Activated T-helper 1 cell treated with anti-CD3 and anti-CD28 coated beads, Interleukin-12 subunit alpha, Interleukin-12 subunit beta, Interleukin-2, Interleukin-4 antibody, amounts not matched to agents 30 ng/mL and 10 ng/mL and 1 ng/mL, durations not matched to agents 14 hours and 24 hours and 36 hours (primary cell): ENCODE data around the gene C1orf167. TPM values are rescaled to one million over a fixed set of nuclear protein-coding genes. Genes with fewer than 3 reads are reported as not detected.

ENCODE experiments used
- DNase-seq: peaks from one replicate; pipeline ENCODE4 v3.0.0; 2021; ENCODE audit warnings: low spot score
- H3K27ac Mint-ChIP-seq: one replicate; pipeline ENCODE4 v1.8.0; 2021; ENCODE audit warnings: mild to moderate bottlenecking, mixed read lengths
- H3K27me3 Mint-ChIP-seq: one replicate; pipeline ENCODE4 v1.8.0; 2022; ENCODE audit warnings: mild to moderate bottlenecking, moderate library complexity, mixed read lengths; ENCODE audit not compliant: insufficient read depth
- H3K36me3 Mint-ChIP-seq: one replicate; pipeline ENCODE4 v1.8.0; 2021; ENCODE audit warnings: low read depth, mixed read lengths
- H3K4me1 Mint-ChIP-seq: one replicate; pipeline ENCODE4 v1.8.0; 2021; ENCODE audit warnings: low read depth, mixed read lengths
- H3K4me3 Mint-ChIP-seq: one replicate; pipeline ENCODE4 v1.8.0; 2021; ENCODE audit warnings: mild to moderate bottlenecking, moderate library complexity, mixed read lengths
- H3K9me3 Mint-ChIP-seq: one replicate; pipeline ENCODE4 v1.8.0; 2021; ENCODE audit warnings: mixed read lengths
- intact Hi-C: fragments of 100-400 bp; cut with micrococcal nuclease; formaldehyde crosslinking; loops from one replicate; pipeline ENCODE4 v1.15.1; 2024
- total RNA-seq: library from RNA; stranded (reverse); gene quantifications from 2 replicates; pipeline ENCODE4 v1.2.3, GENCODE V29; 2022

C1orf167 gene
- total RNA-seq, 1 donor from 2014 or later, result not detected

DNA sequence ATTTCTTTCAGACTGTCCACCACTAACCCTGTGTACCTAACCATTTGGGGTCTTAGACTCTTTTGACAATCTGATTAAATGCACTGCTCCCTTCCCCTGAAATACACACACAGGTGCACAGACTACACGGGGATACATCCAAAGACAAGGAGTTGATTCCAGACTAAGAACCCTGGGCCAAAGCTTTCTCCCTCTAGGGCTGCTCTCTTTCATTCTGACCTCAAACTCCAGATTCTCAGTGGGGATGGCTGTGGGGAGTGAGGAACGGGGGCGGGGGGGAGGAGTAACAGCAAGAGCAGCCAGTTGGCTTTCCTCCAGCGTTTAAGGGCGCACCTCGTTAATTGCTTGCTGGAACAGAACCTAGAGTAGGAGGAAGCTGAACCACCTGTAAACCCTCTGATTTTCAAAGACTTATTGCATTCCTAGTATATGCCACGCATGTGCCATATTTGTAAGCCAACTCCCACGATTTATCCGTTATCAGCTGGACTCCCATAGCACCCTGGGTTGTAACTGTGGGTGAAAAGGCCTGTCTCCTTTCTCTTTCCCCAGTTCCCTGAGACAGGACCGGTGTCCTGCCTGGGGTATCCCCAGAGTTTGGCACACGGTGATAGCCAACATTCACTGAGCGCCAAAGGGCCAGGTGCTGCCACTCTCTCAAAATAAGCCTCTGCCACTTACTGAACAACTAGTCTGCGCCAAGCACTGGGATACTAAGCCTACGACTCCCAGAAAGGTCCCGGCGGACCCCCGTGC is 42.9 kb downstream of the C1orf167 start:
- peaks cover 66% of the 10 kb centered on the region for H3K4me1 Mint-ChIP-seq

DNA sequence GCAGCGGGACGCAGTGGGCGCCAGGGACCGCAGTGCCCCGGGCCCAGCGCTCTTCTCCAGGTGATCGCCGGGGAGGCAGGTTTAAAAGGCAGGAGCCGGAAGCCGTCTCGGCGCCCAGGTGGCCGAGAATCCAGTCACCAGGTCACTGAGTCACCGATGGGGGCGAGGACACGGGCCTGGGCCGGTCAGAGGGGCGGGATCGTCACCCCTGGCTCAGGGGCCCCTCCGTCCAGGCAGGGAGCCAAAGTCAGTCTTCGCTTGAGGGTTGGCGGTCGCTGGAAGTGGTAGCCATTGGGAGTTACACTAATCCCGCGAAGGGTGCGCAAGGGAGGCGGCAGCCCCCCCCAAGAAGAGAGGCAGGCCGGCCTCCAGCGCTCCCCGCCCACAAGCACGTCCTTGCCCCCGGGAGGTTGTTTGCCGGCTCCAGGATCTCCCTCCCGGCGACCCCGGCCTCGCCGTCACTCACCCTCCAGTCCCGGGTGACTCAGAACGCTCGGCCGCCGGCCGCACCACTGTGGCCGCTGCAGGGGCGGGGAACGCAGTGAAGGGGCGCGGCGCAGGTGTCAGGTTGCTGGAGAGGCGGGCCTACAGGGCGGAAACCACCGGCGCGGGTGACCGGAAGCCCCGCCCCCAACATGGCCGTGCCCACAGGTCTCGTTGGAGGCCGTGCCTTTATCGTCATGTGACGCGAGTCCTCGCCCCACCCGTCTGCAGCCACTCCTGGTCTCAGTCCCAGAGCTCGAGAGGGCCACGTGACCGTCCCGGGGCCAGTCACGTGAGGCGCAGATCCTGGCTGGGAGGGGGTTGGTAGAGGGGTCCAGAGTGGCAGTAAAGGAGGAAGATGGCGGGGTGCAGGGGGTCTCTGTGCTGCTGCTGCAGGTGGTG is 43.7 kb downstream of the C1orf167 start, which contains the start of the genes CLCN6 and MTHFR:
Gene CLCN6, plus strand, starts transcription at position 770 of the 885 bp plus-strand sequence. Its CDS starts 72 bp downstream, at position 842.
Gene MTHFR, minus strand, starts transcription at position 543 of the 885 bp plus-strand sequence. CDS start 2,848 bp downstream, outside the sequence.
- intact Hi-C loops, result loop anchor here (1.0 to 10.0 kb wide), 13 partner anchors 20 to 812 kb away; partner anchors contain the start of genes AGTRAP, C1orf167, DHRS3 and FBXO2
- H3K27me3 Mint-ChIP-seq, result peaks cover 2% of the 10 kb centered on the region
- H3K27ac Mint-ChIP-seq, result peak within 1 kb of the TSS; percentile 98
- DNase-seq, result peak; percentile 99
- no peaks in the 10 kb centered on the region for H3K9me3 Mint-ChIP-seq
- peaks cover 20% of the 10 kb centered on the region for H3K36me3 Mint-ChIP-seq
- H3K4me3 Mint-ChIP-seq, result peak within 1 kb of the TSS; percentile 99
- H3K4me1 Mint-ChIP-seq, result peaks cover 66% of the 10 kb centered on the region

More for the DNA sequence above, 42.9 kb downstream of the C1orf167 start:
- H3K4me3 Mint-ChIP-seq, result peak overlapping the region; percentile 99
- no peaks in the 10 kb centered on the region for H3K9me3 Mint-ChIP-seq
- intact Hi-C loops, result loop anchor here (1.0 to 10.0 kb wide), 8 partner anchors 20 to 812 kb away; partner anchors contain the start of genes DHRS3, FBXO2, FBXO44 and KIAA2013
- no peak for DNase-seq
- H3K27ac Mint-ChIP-seq, result peak overlapping the region; percentile 72
- H3K36me3 Mint-ChIP-seq, result peaks cover 28% of the 10 kb centered on the region
- H3K27me3 Mint-ChIP-seq, result peaks cover 2% of the 10 kb centered on the region

DNA sequence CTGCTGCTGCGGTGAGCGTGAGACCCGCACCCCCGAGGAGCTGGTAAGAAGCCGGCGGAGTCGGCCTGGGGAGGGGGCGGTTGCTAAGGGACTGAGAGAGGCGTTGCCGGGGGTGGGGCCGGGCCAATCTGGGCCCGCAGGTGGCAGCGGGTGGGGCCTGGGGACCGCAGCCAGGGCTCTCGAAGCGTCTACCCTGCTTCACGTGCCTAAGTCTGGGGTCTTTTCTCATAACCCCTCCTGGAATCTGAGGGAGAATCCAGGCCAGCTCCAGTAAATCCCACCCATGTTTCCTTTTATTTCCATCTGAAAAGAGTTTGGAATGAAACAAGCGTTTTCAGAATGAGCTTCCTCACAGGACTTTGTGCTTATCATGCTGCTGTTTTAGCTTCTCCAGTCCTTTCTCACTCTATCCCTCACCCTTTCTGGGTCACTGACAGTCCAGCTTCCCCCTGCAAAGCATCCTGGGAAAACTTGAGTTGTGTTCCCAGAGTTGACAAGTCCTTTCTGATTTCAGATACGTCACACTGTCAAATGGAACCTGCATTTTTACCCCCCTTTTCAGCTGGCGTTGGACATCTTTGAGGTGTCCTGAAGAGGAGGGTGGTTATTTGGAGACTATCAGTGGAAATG is 44.4 kb downstream of the C1orf167 start:
- no peaks in the 10 kb centered on the region for H3K9me3 Mint-ChIP-seq
- peak overlapping the region; percentile 99 for H3K4me3 Mint-ChIP-seq
- H3K36me3 Mint-ChIP-seq, result peaks cover 18% of the 10 kb centered on the region
- H3K4me1 Mint-ChIP-seq, result peaks cover 66% of the 10 kb centered on the region
- peak; percentile 5 for DNase-seq
- H3K27ac Mint-ChIP-seq, result peak overlapping the region; percentile 98
- H3K27me3 Mint-ChIP-seq, result peaks cover 2% of the 10 kb centered on the region
- intact Hi-C loops, result loop anchor here (1.0 to 10.0 kb wide), 10 partner anchors 44 to 811 kb away; partner anchors contain the start of genes AGTRAP, C1orf167, DHRS3 and FBXO2

DNA sequence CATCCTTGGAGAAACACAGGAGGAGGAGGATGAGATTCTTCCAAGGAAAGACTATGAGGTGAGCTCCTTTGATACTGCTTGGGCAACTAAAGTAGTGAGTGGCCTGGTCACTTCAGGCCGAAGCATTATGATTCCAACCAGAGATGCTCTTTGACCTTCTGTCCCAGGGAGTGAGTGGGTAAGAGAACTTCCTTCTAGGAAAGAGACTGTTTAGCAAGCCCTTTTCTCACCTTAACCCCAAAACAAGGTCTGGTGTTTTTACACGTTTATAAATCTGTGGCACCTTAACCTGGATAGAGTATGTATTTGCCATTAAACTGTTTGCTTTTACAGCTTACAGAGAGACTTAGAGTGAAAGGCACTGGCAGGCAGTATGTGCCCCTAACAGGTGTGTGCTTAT is 45.1 kb downstream of the C1orf167 start:
- no peak for DNase-seq
- peaks cover 2% of the 10 kb centered on the region for H3K27me3 Mint-ChIP-seq
- peaks cover 62% of the 10 kb centered on the region for H3K4me1 Mint-ChIP-seq
- peak overlapping the region; percentile 99 for H3K4me3 Mint-ChIP-seq
- H3K36me3 Mint-ChIP-seq, result peaks cover 22% of the 10 kb centered on the region
- intact Hi-C loops, result loop anchor here (2.0 to 10.0 kb wide), 6 partner anchors 155 to 810 kb away; partner anchors contain the start of genes DHRS3, FBXO2, FBXO44 and MTOR
- no peak overlapping the region for H3K27ac Mint-ChIP-seq
- H3K9me3 Mint-ChIP-seq, result no peaks in the 10 kb centered on the region

DNA sequence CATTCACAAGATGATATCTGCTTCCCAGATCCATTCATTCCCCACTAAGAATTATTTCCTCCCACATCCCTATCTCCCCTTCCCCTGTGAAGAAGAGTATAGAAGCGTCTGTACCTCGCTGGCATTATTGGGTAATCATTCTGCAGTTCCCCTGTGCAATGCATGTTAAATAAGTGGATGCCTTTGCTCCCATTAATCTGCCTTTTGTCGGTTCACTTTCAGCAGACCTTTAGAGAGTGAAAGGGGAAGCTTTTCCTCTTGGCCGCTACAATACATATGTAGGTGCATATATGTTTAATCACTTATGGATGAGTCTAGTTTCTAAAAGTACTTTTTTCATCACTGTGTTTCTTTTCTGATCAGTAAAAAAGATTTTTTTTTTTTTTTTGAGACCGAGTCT is 51.0 kb downstream of the C1orf167 start:
- peaks cover 28% of the 10 kb centered on the region for H3K36me3 Mint-ChIP-seq
- no peaks in the 10 kb centered on the region for H3K27me3 Mint-ChIP-seq
- H3K9me3 Mint-ChIP-seq, result no peaks in the 10 kb centered on the region
- DNase-seq, result no peak
- no peak overlapping the region for H3K4me3 Mint-ChIP-seq
- H3K27ac Mint-ChIP-seq, result no peak overlapping the region
- intact Hi-C loops, result no loop called here
- H3K4me1 Mint-ChIP-seq, result peaks cover 12% of the 10 kb centered on the region

GRCh38 chr1:11817192-11817591 is 55.2 kb downstream of the C1orf167 start:
- Mint-ChIP-seq H3K36me3 (peaks cover 26% of the 10 kb centered on the region), H3K9me3 (no peaks in the 10 kb centered on the region), H3K27ac (no peak overlapping the region), H3K27me3 (no peaks in the 10 kb centered on the region), H3K4me1 (no peaks in the 10 kb centered on the region), H3K4me3 (no peak overlapping the region)
- DNase-seq, result no peak
- intact Hi-C loops, result no loop called here

GRCh38 chr1:11822091-11822490 is 60.1 kb downstream of the C1orf167 start:
- Mint-ChIP-seq H3K4me3 (no peak overlapping the region), H3K27me3 (no peaks in the 10 kb centered on the region), H3K9me3 (no peaks in the 10 kb centered on the region), H3K4me1 (no peaks in the 10 kb centered on the region), H3K36me3 (peaks cover 26% of the 10 kb centered on the region), H3K27ac (no peak overlapping the region)
- intact Hi-C loops, result no loop called here
- DNase-seq, result no peak

GRCh38 chr1:11823366-11824137 is 61.6 kb downstream of the C1orf167 start:
- no peaks in the 10 kb centered on the region for H3K27me3 Mint-ChIP-seq
- H3K4me3 Mint-ChIP-seq, result no peak overlapping the region
- intact Hi-C loops, result no loop called here
- no peak for DNase-seq
- H3K4me1 Mint-ChIP-seq, result no peaks in the 10 kb centered on the region
- no peak overlapping the region for H3K27ac Mint-ChIP-seq
- H3K36me3 Mint-ChIP-seq, result peaks cover 26% of the 10 kb centered on the region
- no peaks in the 10 kb centered on the region for H3K9me3 Mint-ChIP-seq

DNA sequence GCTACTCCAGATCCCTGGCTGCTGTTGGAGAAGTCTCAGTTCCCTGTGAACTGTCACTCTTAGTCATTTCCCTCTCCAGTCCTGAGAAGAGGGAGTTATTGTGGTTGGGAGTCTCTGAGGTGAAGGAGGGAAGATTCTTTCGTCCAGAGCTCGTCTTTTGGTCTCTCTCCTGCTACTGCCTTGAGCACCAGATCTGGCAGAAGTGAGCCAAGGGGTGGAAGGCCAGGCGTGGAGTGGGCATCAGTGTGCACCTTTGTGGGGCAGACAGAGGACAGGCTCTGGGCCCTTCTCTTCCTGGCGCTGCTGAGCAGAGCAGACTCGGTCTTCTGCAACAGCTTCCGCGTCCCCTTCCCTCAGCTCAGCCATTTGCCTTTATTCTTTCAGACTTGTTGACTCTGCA is 63.1 kb downstream of the C1orf167 start:
- no peaks in the 10 kb centered on the region for H3K4me1 Mint-ChIP-seq
- H3K4me3 Mint-ChIP-seq, result no peak overlapping the region
- intact Hi-C loops, result no loop called here
- no peak for DNase-seq
- H3K27ac Mint-ChIP-seq, result no peak overlapping the region
- peaks cover 19% of the 10 kb centered on the region for H3K36me3 Mint-ChIP-seq
- no peaks in the 10 kb centered on the region for H3K27me3 Mint-ChIP-seq
- no peaks in the 10 kb centered on the region for H3K9me3 Mint-ChIP-seq

- H3K4me3 Mint-ChIP-seq, result no peak overlapping the region
- H3K36me3 Mint-ChIP-seq, result peaks cover 14% of the 10 kb centered on the region
- H3K27ac Mint-ChIP-seq, result no peak overlapping the region
- H3K4me1 Mint-ChIP-seq, result no peaks in the 10 kb centered on the region
- intact Hi-C loops, result no loop called here
- H3K27me3 Mint-ChIP-seq, result no peaks in the 10 kb centered on the region
- no peak for DNase-seq
- H3K9me3 Mint-ChIP-seq, result no peaks in the 10 kb centered on the region
Observed at GRCh38 chr1:11826946-11827345, 65.0 kb downstream of the C1orf167 start.

DNA sequence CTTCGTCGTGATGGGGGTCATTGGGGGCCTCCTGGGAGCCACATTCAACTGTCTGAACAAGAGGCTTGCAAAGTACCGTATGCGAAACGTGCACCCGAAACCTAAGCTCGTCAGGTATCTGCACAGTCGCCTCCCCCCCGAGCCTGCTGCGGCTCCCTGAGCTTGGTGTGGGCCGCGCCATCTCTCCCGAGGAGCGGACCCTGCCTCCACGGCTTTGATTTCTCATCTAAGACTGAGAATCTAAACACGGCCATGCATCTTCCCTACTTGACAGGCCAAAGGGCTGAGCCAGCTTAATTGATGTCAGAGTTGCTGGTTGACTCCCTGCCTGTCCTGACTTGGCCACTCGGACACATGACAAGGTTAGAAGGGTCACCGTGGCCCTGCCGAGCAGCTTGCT is 66.5 kb downstream of the C1orf167 start:
- H3K4me1 Mint-ChIP-seq, result no peaks in the 10 kb centered on the region
- intact Hi-C loops, result no loop called here
- peaks cover 11% of the 10 kb centered on the region for H3K36me3 Mint-ChIP-seq
- H3K27me3 Mint-ChIP-seq, result no peaks in the 10 kb centered on the region
- no peaks in the 10 kb centered on the region for H3K9me3 Mint-ChIP-seq
- no peak for DNase-seq
- no peak overlapping the region for H3K27ac Mint-ChIP-seq
- no peak overlapping the region for H3K4me3 Mint-ChIP-seq
